Upper lobe of right lung (tissue), 1 donor: ENCODE measurements around the gene TTC28. TPM values are rescaled to one million over a fixed set of nuclear protein-coding genes. Genes with fewer than 3 reads are reported as not detected.

Experiments used
- ATAC-seq: fragments of 200-7000 bp; cut with Tn5 transposase; one replicate; pipeline ENCODE4 v1.9.1; 2020; ENCODE audit warnings: mild to moderate bottlenecking, moderate library complexity
- DNase-seq: peaks from one replicate; pipeline ENCODE4 v3.0.0-alpha.2; 2020
- H3K27ac ChIP-seq: fragments of 200-600 bp; one replicate; pipeline ENCODE4 v1.8.0; 2022
- H3K27me3 ChIP-seq: fragments of 200-600 bp; one replicate; pipeline ENCODE4 v1.8.0; 2022; ENCODE audit warnings: mild to moderate bottlenecking
- H3K36me3 ChIP-seq: fragments of 200-600 bp; one replicate; pipeline ENCODE4 v1.8.0; 2022
- H3K4me1 ChIP-seq: fragments of 200-600 bp; one replicate; pipeline ENCODE4 v1.8.0; 2022
- H3K4me3 ChIP-seq: fragments of 200-600 bp; one replicate; pipeline ENCODE4 v1.8.0; 2022; ENCODE audit warnings: mild to moderate bottlenecking
- H3K9me3 ChIP-seq: fragments of 200-600 bp; one replicate; pipeline ENCODE4 v1.8.0; 2022
- intact Hi-C: fragments of 100-400 bp; cut with DNase I; formaldehyde crosslinking; loops from one replicate; pipeline ENCODE4 v1.11.0; 2022
- total RNA-seq: library from RNA; stranded (reverse); fragmentation: NEBNext Ultra II Directional; extraction: Animal tissue kit (Norgen Biotek cat#: 25700); gene quantifications from one replicate; pipeline ENCODE4 v1.2.1, GENCODE V29; 2021
- TF ChIP-seq, protein P1 (sequence below): fragments of 200-600 bp; IDR thresholded peaks from one replicate; pipeline ENCODE4 v1.8.0; 2022; ENCODE audit warnings: antibody characterized with exemption
- donor health status: DM: no; HTN: yes; CAD: no; lungs with severe emphysema.

Gene TTC28
- total RNA-seq, 1 donor from 2014 or later = 48.7 TPM

DNA sequence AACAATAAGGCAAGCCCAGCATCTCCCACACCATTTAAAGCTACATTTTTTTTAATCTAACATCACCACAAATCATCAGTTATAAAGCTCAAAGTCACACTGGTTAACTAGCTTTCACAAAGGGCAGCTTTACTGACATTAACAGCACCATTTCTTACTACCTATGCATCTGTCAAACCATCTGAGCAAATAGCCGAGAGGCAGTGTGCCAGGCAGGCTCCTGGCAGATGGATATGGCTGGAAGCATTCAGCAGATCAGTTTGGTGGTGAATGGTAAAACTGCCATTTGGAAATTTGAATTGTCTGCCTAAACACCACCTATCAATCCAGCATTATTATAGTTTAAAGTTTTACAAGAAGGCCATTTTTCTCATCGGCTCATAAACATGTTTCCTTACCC, 131.2 kb downstream of the TTC28 start:
- TF ChIP-seq, protein P1, sequence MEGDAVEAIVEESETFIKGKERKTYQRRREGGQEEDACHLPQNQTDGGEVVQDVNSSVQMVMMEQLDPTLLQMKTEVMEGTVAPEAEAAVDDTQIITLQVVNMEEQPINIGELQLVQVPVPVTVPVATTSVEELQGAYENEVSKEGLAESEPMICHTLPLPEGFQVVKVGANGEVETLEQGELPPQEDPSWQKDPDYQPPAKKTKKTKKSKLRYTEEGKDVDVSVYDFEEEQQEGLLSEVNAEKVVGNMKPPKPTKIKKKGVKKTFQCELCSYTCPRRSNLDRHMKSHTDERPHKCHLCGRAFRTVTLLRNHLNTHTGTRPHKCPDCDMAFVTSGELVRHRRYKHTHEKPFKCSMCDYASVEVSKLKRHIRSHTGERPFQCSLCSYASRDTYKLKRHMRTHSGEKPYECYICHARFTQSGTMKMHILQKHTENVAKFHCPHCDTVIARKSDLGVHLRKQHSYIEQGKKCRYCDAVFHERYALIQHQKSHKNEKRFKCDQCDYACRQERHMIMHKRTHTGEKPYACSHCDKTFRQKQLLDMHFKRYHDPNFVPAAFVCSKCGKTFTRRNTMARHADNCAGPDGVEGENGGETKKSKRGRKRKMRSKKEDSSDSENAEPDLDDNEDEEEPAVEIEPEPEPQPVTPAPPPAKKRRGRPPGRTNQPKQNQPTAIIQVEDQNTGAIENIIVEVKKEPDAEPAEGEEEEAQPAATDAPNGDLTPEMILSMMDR = no peak
- no peaks in the 10 kb centered on the region for H3K36me3 ChIP-seq
- no peak overlapping the region for H3K4me3 ChIP-seq
- no peaks in the 10 kb centered on the region for H3K9me3 ChIP-seq
- DNase-seq (no peak), ATAC-seq (no peak)
- intact Hi-C loops = no loop called here
- H3K27ac ChIP-seq = no peak overlapping the region
- H3K4me1 ChIP-seq = no peaks in the 10 kb centered on the region
- H3K27me3 ChIP-seq = no peaks in the 10 kb centered on the region

DNA sequence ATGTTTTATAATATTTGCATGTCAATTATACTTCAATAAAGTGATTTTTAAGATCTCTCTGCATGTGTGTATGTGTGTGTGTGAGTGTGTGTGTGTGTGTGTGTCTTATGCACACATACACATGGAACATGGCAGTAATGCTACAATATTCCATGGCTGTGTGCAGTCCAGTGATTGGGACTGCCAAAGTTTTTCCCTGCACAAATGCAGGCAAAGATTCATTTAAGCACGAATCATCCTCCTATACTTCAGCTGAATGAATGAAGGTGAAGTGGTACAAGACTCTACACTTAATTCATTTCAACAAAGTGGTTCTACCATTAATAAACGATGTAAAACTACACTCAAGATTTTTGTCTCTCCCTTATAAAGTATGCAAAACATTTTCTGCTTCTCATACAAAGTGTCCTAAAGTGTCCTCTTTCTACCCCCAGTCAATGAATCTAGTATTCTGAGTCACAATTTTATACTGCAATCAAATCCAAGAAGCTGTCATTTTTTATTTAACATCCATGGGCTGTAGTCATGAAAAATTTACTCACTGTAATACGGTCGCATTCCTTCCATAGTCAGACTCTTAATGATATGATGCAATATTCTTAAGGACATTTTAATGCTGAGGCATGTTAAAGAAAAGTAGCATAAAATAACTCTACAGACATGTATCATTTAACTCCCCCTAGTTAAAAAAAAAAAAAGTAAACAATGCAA, 132.4 kb downstream of the TTC28 start:
- ATAC-seq (no peak), DNase-seq (no peak)
- TF ChIP-seq, protein P1 = no peak
- no peaks in the 10 kb centered on the region for H3K36me3 ChIP-seq
- no peaks in the 10 kb centered on the region for H3K9me3 ChIP-seq
- no peak overlapping the region for H3K4me3 ChIP-seq
- intact Hi-C loops = no loop called here
- no peaks in the 10 kb centered on the region for H3K4me1 ChIP-seq
- no peaks in the 10 kb centered on the region for H3K27me3 ChIP-seq
- H3K27ac ChIP-seq = no peak overlapping the region

DNA sequence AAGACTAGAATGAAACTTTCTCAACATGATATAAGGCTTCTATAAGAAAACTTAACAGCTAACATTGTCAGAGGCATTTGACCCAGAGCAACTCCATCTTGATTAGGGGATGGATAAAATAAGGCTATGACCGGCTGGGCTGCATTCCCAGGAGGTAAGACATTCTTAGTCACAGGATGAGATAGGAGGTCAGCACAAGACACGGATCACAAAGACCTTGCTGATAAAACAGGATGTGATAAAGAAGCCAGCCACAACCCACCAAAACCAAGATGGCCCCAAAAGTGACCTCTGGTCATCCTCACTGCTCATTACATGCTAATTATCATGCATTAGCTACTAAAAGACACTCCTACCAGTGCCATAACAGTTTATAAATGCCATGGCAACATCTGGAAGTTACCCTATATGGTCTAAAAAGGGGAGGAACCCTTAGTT, 135.2 kb downstream of the TTC28 start:
- Histone ChIP-seq H3K9me3 (no peaks in the 10 kb centered on the region), H3K36me3 (no peaks in the 10 kb centered on the region), H3K27ac (no peak overlapping the region), H3K4me1 (no peaks in the 10 kb centered on the region), H3K27me3 (no peaks in the 10 kb centered on the region), H3K4me3 (no peak overlapping the region)
- DNase-seq = no peak
- TF ChIP-seq, protein P1 = no peak
- intact Hi-C loops = no loop called here
- no peak for ATAC-seq

DNA sequence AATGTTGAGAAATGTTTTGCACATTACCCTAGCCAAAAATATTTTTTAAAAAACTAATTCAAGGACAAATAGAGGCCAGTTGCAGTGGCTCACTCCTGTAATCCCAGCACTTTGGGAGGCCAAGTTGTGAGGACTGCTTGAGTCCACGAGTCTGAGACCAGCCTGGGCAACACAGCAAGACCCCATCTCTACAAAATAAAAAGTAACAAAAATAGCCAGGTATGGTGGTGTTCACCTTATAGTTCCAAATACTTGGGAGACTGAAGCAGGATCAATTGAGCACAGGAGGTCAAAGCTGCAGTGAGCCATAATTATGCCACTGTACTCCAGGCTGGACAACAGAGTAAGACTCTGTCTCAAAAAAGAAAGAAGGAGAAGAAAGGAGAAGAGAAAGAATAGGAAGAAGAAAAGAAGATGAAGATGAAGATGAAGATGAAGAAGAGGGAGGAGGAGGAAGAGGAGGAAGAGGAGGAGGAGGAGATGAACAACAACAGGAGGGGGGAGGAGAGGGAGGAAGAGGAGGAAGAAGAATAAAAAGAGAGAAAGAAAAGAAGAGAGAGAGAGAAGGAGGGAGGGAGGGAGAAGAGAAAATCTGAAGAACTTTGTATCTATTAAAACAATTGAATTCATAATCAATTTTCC, 136.5 kb downstream of the TTC28 start:
- no peak for ATAC-seq
- DNase-seq = no peak
- intact Hi-C loops = no loop called here

DNA sequence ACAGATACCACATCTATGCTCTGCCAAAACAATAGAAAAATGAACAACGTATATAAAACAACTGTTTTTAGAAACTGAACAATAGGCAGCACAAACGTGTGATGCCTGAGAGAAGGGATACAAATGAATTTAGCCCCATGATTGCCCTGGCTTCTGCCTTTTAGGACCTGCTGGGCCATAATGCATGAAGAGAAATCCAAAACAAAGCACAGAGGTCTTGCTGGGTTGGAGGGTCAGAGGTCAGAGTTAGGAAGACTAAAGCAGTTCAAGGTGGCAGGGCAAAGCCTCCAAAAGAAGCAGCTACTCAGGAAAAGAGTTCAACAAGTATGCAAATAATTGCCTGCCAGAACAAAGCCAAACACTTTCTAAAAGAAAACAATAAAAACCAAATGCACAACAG, 138.5 kb downstream of the TTC28 start:
- DNase-seq = no peak
- H3K9me3 ChIP-seq = no peaks in the 10 kb centered on the region
- TF ChIP-seq, protein P1 = no peak
- no peaks in the 10 kb centered on the region for H3K4me1 ChIP-seq
- no peak overlapping the region for H3K27ac ChIP-seq
- no peaks in the 10 kb centered on the region for H3K36me3 ChIP-seq
- H3K27me3 ChIP-seq = no peaks in the 10 kb centered on the region
- H3K4me3 ChIP-seq = no peak overlapping the region
- no peak for ATAC-seq
- intact Hi-C loops = no loop called here

More for the DNA sequence above, 136.5 kb downstream of the TTC28 start:
- H3K27ac ChIP-seq = no peak overlapping the region
- no peaks in the 10 kb centered on the region for H3K36me3 ChIP-seq
- TF ChIP-seq, protein P1 = no peak
- H3K27me3 ChIP-seq = no peaks in the 10 kb centered on the region
- H3K4me3 ChIP-seq = no peak overlapping the region
- no peaks in the 10 kb centered on the region for H3K9me3 ChIP-seq
- no peaks in the 10 kb centered on the region for H3K4me1 ChIP-seq
